ENCODE measurements around the gene ZNF385D.

ZNF385D gene

GRCh38 chr3:21718161-21718765 is 32.7 kb downstream of the ZNF385D start:
- no peaks in the 10 kb centered on the region for H3K27me3 ChIP-seq (ENCODE audit: control insufficient read depth in 1 of 2, insufficient read depth in 2 of 2, low read length in 2 of 2)
- H3K27ac ChIP-seq (ENCODE audit: low read depth, low read length): no peak overlapping the region
- no peak overlapping the region for H3K4me3 ChIP-seq (ENCODE audit: low read depth in 1 of 2, low read length in 2 of 2)
- H3K4me1 ChIP-seq (ENCODE audit: insufficient read depth, low read length): no peaks in the 10 kb centered on the region
- no peak overlapping the region for H3K9ac ChIP-seq (ENCODE audit: low read length)
- H3K9me3 ChIP-seq (ENCODE audit: low read length): no peaks in the 10 kb centered on the region
- no peaks in the 10 kb centered on the region for H3K36me3 ChIP-seq (ENCODE audit: insufficient read depth, low read length)

DNA sequence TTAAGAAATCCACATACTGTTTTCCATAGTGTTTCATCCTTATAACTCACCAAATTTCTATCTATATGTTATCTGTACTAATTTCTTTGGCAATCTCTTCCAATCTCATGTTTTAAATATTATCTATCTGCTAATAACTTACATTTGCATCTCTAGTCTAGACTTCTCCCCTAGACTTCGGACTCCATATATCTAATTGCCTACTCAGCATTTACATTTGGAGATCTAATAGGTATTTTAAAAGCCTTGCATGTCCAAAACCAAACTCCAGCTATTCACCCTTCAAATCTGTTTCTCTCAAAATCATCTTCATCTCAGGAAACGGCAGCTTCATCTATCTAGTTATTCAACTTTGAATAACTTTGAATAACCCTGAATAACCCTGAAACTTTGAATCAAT is 35.3 kb downstream of the ZNF385D start:
- Histone ChIP-seq H3K27me3 (ENCODE audit: control insufficient read depth in 1 of 2, insufficient read depth in 2 of 2, low read length in 2 of 2) (no peaks in the 10 kb centered on the region), H3K4me3 (ENCODE audit: low read depth in 1 of 2, low read length in 2 of 2) (no peak overlapping the region), H3K9me3 (ENCODE audit: low read length) (no peaks in the 10 kb centered on the region), H3K27ac (ENCODE audit: low read depth, low read length) (no peak overlapping the region), H3K36me3 (ENCODE audit: insufficient read depth, low read length) (no peaks in the 10 kb centered on the region), H3K9ac (ENCODE audit: low read length) (no peak overlapping the region), H3K4me1 (ENCODE audit: insufficient read depth, low read length) (no peaks in the 10 kb centered on the region)

- no peaks in the 10 kb centered on the region for H3K27me3 ChIP-seq (ENCODE audit: control insufficient read depth in 1 of 2, insufficient read depth in 2 of 2, low read length in 2 of 2)
- H3K4me1 ChIP-seq (ENCODE audit: insufficient read depth, low read length): no peaks in the 10 kb centered on the region
- H3K9me3 ChIP-seq (ENCODE audit: low read length): no peaks in the 10 kb centered on the region
- H3K9ac ChIP-seq (ENCODE audit: low read length): no peak overlapping the region
- no peak overlapping the region for H3K27ac ChIP-seq (ENCODE audit: low read depth, low read length)
- no peaks in the 10 kb centered on the region for H3K36me3 ChIP-seq (ENCODE audit: insufficient read depth, low read length)
- H3K4me3 ChIP-seq (ENCODE audit: low read depth in 1 of 2, low read length in 2 of 2): no peak overlapping the region
Measured at GRCh38 chr3:21705769-21706168, 45.2 kb downstream of the ZNF385D start.

DNA sequence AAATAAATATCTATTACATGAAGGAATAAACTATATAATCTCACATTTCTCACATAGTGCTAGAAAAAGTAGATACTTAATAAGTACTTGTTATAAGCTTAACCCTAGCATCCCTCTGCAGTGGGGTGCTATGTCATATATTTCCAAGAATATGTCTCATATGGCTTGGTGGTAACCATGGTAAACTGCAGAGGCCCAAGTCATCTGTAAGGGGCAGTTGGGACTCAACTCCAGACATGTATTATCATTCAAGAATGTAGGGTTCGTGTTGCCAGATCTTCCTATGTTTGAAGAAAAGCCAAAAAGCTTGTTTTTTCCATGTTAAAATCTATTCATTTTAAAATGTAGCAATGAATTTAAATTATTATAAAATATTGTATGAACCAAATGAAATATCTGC is 46.2 kb downstream of the ZNF385D start:
- Histone ChIP-seq H3K9me3 (ENCODE audit: low read length) (no peaks in the 10 kb centered on the region), H3K27ac (ENCODE audit: low read depth, low read length) (no peak overlapping the region), H3K9ac (ENCODE audit: low read length) (no peak overlapping the region), H3K4me3 (ENCODE audit: low read depth in 1 of 2, low read length in 2 of 2) (no peak overlapping the region), H3K27me3 (ENCODE audit: control insufficient read depth in 1 of 2, insufficient read depth in 2 of 2, low read length in 2 of 2) (no peaks in the 10 kb centered on the region), H3K4me1 (ENCODE audit: insufficient read depth, low read length) (no peaks in the 10 kb centered on the region), H3K36me3 (ENCODE audit: insufficient read depth, low read length) (no peaks in the 10 kb centered on the region)

- no peaks in the 10 kb centered on the region for H3K9me3 ChIP-seq (ENCODE audit: low read length)
- no peak overlapping the region for H3K27ac ChIP-seq (ENCODE audit: low read depth, low read length)
- H3K4me1 ChIP-seq (ENCODE audit: insufficient read depth, low read length): no peaks in the 10 kb centered on the region
- H3K9ac ChIP-seq (ENCODE audit: low read length): no peak overlapping the region
- no peaks in the 10 kb centered on the region for H3K27me3 ChIP-seq (ENCODE audit: control insufficient read depth in 1 of 2, insufficient read depth in 2 of 2, low read length in 2 of 2)
- no peaks in the 10 kb centered on the region for H3K36me3 ChIP-seq (ENCODE audit: insufficient read depth, low read length)
- H3K4me3 ChIP-seq (ENCODE audit: low read depth in 1 of 2, low read length in 2 of 2): no peak overlapping the region
Measured at GRCh38 chr3:21703291-21703690, 47.7 kb downstream of the ZNF385D start.

DNA sequence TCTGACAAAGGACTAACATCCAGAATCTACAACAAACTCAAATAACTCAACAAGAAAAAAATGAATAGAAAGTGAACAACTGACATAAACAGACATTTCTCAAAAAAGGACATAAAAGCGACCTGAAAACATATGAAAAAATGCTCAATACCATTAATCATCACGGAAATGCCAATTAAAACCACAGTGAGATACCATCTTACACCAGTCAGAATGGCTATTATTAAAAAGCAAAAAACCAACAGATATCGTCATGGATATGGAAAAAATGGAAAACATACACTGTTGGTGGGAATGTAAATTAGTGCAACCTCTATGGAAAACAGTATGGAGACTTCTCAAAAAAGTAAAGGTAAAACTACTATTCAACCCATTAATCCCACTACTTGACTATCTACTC is 53.3 kb downstream of the ZNF385D start:
- Histone ChIP-seq H3K27me3 (ENCODE audit: control insufficient read depth in 1 of 2, insufficient read depth in 2 of 2, low read length in 2 of 2) (no peaks in the 10 kb centered on the region), H3K4me1 (ENCODE audit: insufficient read depth, low read length) (no peaks in the 10 kb centered on the region), H3K36me3 (ENCODE audit: insufficient read depth, low read length) (no peaks in the 10 kb centered on the region), H3K4me3 (ENCODE audit: low read depth in 1 of 2, low read length in 2 of 2) (no peak overlapping the region), H3K9me3 (ENCODE audit: low read length) (no peaks in the 10 kb centered on the region), H3K9ac (ENCODE audit: low read length) (no peak overlapping the region), H3K27ac (ENCODE audit: low read depth, low read length) (no peak overlapping the region)

GRCh38 chr3:21694506-21694905 is 56.5 kb downstream of the ZNF385D start:
- Histone ChIP-seq H3K4me3 (ENCODE audit: low read depth in 1 of 2, low read length in 2 of 2) (no peak overlapping the region), H3K36me3 (ENCODE audit: insufficient read depth, low read length) (no peaks in the 10 kb centered on the region), H3K9me3 (ENCODE audit: low read length) (no peaks in the 10 kb centered on the region), H3K27ac (ENCODE audit: low read depth, low read length) (no peak overlapping the region), H3K9ac (ENCODE audit: low read length) (no peak overlapping the region), H3K27me3 (ENCODE audit: control insufficient read depth in 1 of 2, insufficient read depth in 2 of 2, low read length in 2 of 2) (no peaks in the 10 kb centered on the region), H3K4me1 (ENCODE audit: insufficient read depth, low read length) (no peaks in the 10 kb centered on the region)

DNA sequence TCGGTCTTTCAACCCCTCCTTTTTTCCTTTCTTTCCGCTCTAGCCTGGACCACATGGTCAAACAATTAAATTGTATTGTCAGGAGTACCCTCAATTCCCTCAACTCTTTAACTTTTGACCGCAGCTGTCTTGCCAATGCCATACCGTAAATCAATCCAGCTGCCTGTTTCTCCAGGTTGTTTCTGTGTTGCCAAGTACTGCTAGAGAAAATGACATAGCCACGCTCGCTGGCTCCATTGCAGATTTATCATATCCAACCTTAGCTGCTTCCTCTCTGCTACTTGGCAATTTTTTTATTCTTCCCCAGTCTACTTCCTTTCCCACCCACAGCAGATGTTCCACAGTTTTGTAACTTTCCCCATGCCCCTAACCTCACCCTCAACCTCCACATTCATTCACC is 60.0 kb downstream of the ZNF385D start:
- Histone ChIP-seq H3K27ac (ENCODE audit: low read depth, low read length) (no peak overlapping the region), H3K27me3 (ENCODE audit: control insufficient read depth in 1 of 2, insufficient read depth in 2 of 2, low read length in 2 of 2) (no peaks in the 10 kb centered on the region), H3K4me1 (ENCODE audit: insufficient read depth, low read length) (no peaks in the 10 kb centered on the region), H3K36me3 (ENCODE audit: insufficient read depth, low read length) (no peaks in the 10 kb centered on the region), H3K9ac (ENCODE audit: low read length) (no peak overlapping the region), H3K4me3 (ENCODE audit: low read depth in 1 of 2, low read length in 2 of 2) (no peak overlapping the region), H3K9me3 (ENCODE audit: low read length) (no peaks in the 10 kb centered on the region)

DNA sequence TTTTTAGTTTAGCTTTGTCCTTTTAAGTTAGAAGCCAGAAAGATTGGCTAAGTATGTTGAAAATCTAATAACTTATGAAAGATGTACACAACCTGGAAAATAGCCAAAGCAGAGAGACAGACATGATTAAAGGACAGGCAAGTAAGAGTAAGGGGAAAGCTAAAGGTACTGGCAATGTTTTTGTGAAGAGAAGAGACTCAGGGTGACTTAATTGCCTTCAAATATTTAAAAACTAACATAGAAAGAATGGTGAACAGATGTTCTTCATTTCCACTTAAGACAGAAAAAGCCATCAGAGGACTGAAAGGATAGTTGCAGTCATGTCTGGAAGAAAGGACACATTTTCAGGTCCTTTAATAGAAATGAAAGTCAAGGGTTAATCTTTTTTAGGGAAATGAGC is 68.8 kb downstream of the ZNF385D start:
- Histone ChIP-seq H3K27me3 (ENCODE audit: control insufficient read depth in 1 of 2, insufficient read depth in 2 of 2, low read length in 2 of 2) (no peaks in the 10 kb centered on the region), H3K27ac (ENCODE audit: low read depth, low read length) (no peak overlapping the region), H3K9ac (ENCODE audit: low read length) (no peak overlapping the region), H3K4me1 (ENCODE audit: insufficient read depth, low read length) (peaks cover 5% of the 10 kb centered on the region), H3K36me3 (ENCODE audit: insufficient read depth, low read length) (no peaks in the 10 kb centered on the region), H3K9me3 (ENCODE audit: low read length) (no peaks in the 10 kb centered on the region), H3K4me3 (ENCODE audit: low read depth in 1 of 2, low read length in 2 of 2) (no peak overlapping the region)

GRCh38 chr3:21673393-21673792 is 77.6 kb downstream of the ZNF385D start:
- no peaks in the 10 kb centered on the region for H3K27me3 ChIP-seq (ENCODE audit: control insufficient read depth in 1 of 2, insufficient read depth in 2 of 2, low read length in 2 of 2)
- no peak overlapping the region for H3K27ac ChIP-seq (ENCODE audit: low read depth, low read length)
- H3K4me3 ChIP-seq (ENCODE audit: low read depth in 1 of 2, low read length in 2 of 2): no peak overlapping the region
- H3K4me1 ChIP-seq (ENCODE audit: insufficient read depth, low read length): no peaks in the 10 kb centered on the region
- no peak overlapping the region for H3K9ac ChIP-seq (ENCODE audit: low read length)
- H3K9me3 ChIP-seq (ENCODE audit: low read length): no peaks in the 10 kb centered on the region
- H3K36me3 ChIP-seq (ENCODE audit: insufficient read depth, low read length): no peaks in the 10 kb centered on the region

DNA sequence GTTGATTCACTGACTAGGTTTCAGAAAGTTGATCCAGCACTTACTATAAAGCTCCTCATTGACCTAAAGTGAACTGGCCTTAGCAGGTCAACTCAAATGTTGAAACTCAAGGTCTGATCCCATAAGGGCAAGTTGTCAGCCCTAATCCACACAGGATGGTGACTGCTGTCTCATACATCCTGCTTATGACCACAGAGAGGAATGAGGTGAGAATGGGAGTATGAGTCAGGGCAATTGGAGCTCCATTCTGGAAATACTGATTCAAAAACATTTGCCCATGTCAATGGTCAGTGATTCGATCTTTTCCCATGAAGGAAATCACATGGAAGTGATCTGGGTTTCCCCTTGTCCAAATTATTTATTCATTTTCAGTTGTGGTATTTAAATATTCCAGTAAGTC is 78.7 kb downstream of the ZNF385D start:
- Histone ChIP-seq H3K27me3 (ENCODE audit: control insufficient read depth in 1 of 2, insufficient read depth in 2 of 2, low read length in 2 of 2) (no peaks in the 10 kb centered on the region), H3K9ac (ENCODE audit: low read length) (no peak overlapping the region), H3K4me1 (ENCODE audit: insufficient read depth, low read length) (no peaks in the 10 kb centered on the region), H3K4me3 (ENCODE audit: low read depth in 1 of 2, low read length in 2 of 2) (no peak overlapping the region), H3K27ac (ENCODE audit: low read depth, low read length) (no peak overlapping the region), H3K36me3 (ENCODE audit: insufficient read depth, low read length) (no peaks in the 10 kb centered on the region), H3K9me3 (ENCODE audit: low read length) (no peaks in the 10 kb centered on the region)

DNA sequence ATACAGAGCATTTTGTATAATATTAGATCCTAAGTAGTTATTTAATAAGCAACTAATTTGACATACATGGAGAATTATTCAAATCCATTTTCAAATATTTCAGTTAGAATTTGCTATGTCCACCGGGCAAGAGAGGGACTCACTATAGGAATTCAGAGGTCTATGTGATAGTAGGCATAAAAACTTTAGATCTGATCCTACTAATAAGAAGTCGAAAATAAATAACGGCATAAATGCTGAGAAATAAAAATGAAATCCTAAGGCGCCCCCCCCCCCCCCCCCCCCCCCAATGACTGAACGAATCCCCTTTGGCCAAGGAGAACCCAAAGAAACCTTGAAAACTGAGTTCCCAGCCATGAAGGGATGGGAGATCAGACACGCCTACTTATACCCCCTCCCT is 80.6 kb downstream of the ZNF385D start:
- Histone ChIP-seq H3K36me3 (ENCODE audit: insufficient read depth, low read length) (no peaks in the 10 kb centered on the region), H3K4me1 (ENCODE audit: insufficient read depth, low read length) (no peaks in the 10 kb centered on the region), H3K27me3 (ENCODE audit: control insufficient read depth in 1 of 2, insufficient read depth in 2 of 2, low read length in 2 of 2) (no peaks in the 10 kb centered on the region), H3K4me3 (ENCODE audit: low read depth in 1 of 2, low read length in 2 of 2) (no peak overlapping the region), H3K27ac (ENCODE audit: low read depth, low read length) (no peak overlapping the region), H3K9me3 (ENCODE audit: low read length) (no peaks in the 10 kb centered on the region), H3K9ac (ENCODE audit: low read length) (no peak overlapping the region)
